Lower lobe of right lung (tissue), 2 donors: ENCODE measurements around the gene SEPTIN12. TPM values are rescaled to one million over a fixed set of nuclear protein-coding genes. Genes with fewer than 3 reads are reported as not detected.

Experiments used
- ATAC-seq, 2 donors: fragments of 200-7000 bp; cut with Tn5 transposase; one replicate each; pipeline ENCODE4 v1.9.1; 2020 to 2022; ENCODE audit warnings: mild to moderate bottlenecking in 2 of 2, moderate library complexity in 2 of 2
- DNase-seq: peaks from one replicate; pipeline ENCODE4 v3.0.0-alpha.2; 2020
- H3K27ac ChIP-seq: fragments of 200-600 bp; one replicate; pipeline ENCODE4 v1.8.0; 2022
- H3K27me3 ChIP-seq: fragments of 200-600 bp; one replicate; pipeline ENCODE4 v1.8.0; 2022; ENCODE audit warnings: low read depth
- H3K36me3 ChIP-seq: fragments of 200-600 bp; one replicate; pipeline ENCODE4 v1.8.0; 2022; ENCODE audit warnings: mild to moderate bottlenecking
- H3K4me1 ChIP-seq: fragments of 200-600 bp; one replicate; pipeline ENCODE4 v1.8.0; 2022
- H3K4me3 ChIP-seq: fragments of 200-600 bp; one replicate; pipeline ENCODE4 v1.8.0; 2022; ENCODE audit warnings: mild to moderate bottlenecking
- H3K9me3 ChIP-seq: fragments of 200-600 bp; one replicate; pipeline ENCODE4 v1.8.0; 2022
- CTCF ChIP-seq: fragments of 200-600 bp; IDR thresholded peaks from one replicate; pipeline ENCODE4 v1.8.0; 2022; ENCODE audit warnings: antibody characterized with exemption, mild to moderate bottlenecking
- intact Hi-C: fragments of 100-400 bp; cut with DNase I; formaldehyde crosslinking; loops from one replicate; pipeline ENCODE4 v1.11.0; 2022
- total RNA-seq: library from RNA; stranded (reverse); fragmentation: NEBNext Ultra II Directional; extraction: Animal tissue kit (Norgen Biotek cat#: 25700); gene quantifications from one replicate; pipeline ENCODE4 v1.2.1, GENCODE V29; 2021
- donor health status: DM: no; HTN: yes; CAD: no; lungs with severe emphysema.

SEPTIN12 gene
- total RNA-seq, 1 donor from 2014 or later = not detected

- peaks cover 10% of the 10 kb centered on the region for H3K4me1 ChIP-seq
- ATAC-seq (no peak), DNase-seq (no peak)
- no peaks in the 10 kb centered on the region for H3K27me3 ChIP-seq
- intact Hi-C loops = no loop called here
- no peak overlapping the region for H3K27ac ChIP-seq
- no peaks in the 10 kb centered on the region for H3K9me3 ChIP-seq
- H3K4me3 ChIP-seq = no peak overlapping the region
- no peak for TF ChIP-seq CTCF
- H3K36me3 ChIP-seq = peaks cover 61% of the 10 kb centered on the region
Observed at GRCh38 chr16:4728676-4729075, 59.5 kb downstream of the SEPTIN12 start.

Other genes starting within 250 kb of the SEPTIN12 start
- gene CDIP1, start 249.6 kb downstream of the SEPTIN12 start, total RNA-seq = 21.1 TPM
- gene C16orf96, start 232.0 kb downstream of the SEPTIN12 start, total RNA-seq = 0.21 TPM
- gene UBALD1, start 173.5 kb downstream of the SEPTIN12 start, total RNA-seq = 30.2 TPM
- gene MGRN1, start 163.5 kb downstream of the SEPTIN12 start, total RNA-seq = 75.7 TPM
- 27.3 TPM for gene NUDT16L1, start 94.8 kb downstream of the SEPTIN12 start, total RNA-seq
- 20.6 TPM for gene ANKS3, start 54.1 kb downstream of the SEPTIN12 start, total RNA-seq
- 3.4 TPM for gene DNAAF8, start 53.8 kb downstream of the SEPTIN12 start, total RNA-seq
- 13.4 TPM for gene ZNF500, start 21.2 kb downstream of the SEPTIN12 start, total RNA-seq
- 27.7 TPM for gene SMIM22, start 7.0 kb upstream of the SEPTIN12 start, total RNA-seq
- gene ROGDI, start 14.3 kb upstream of the SEPTIN12 start, total RNA-seq = 24.9 TPM
- gene GLYR1, start 58.9 kb upstream of the SEPTIN12 start, total RNA-seq = 89.3 TPM
- 36.1 TPM for gene UBN1, start 59.1 kb upstream of the SEPTIN12 start, total RNA-seq
- 60.5 TPM for gene PPL, start 148.8 kb upstream of the SEPTIN12 start, total RNA-seq
- gene SEC14L5, start 170.0 kb upstream of the SEPTIN12 start, total RNA-seq = 0.41 TPM
- 24.1 TPM for gene NAGPA, start 245.6 kb upstream of the SEPTIN12 start, total RNA-seq